Rectal smooth muscle tissue (tissue), 1 donor: ENCODE data around the gene FSTL5.

Experiments
- H3K27ac ChIP-seq: one replicate; pipeline ENCODE4 v1.7.0; 2013; ENCODE audit warnings: low read depth, low read length, inconsistent platforms
- H3K27me3 ChIP-seq: one replicate; pipeline ENCODE4 v1.7.0; 2013; ENCODE audit warnings: low read length; ENCODE audit not compliant: control insufficient read depth, insufficient read depth
- H3K36me3 ChIP-seq: one replicate; pipeline ENCODE4 v1.7.0; 2013; ENCODE audit warnings: low read length; ENCODE audit not compliant: control insufficient read depth, insufficient read depth
- H3K4me1 ChIP-seq: one replicate; pipeline ENCODE4 v1.7.0; 2013; ENCODE audit warnings: low read length; ENCODE audit not compliant: control insufficient read depth, insufficient read depth
- H3K4me3 ChIP-seq: one replicate; pipeline ENCODE4 v1.7.0; 2013; ENCODE audit warnings: low read length
- H3K9ac ChIP-seq: one replicate; pipeline ENCODE4 v1.7.0; 2013; ENCODE audit warnings: low read length

Gene FSTL5

GRCh38 chr4:161988946-161989345, 174.9 kb downstream of the FSTL5 start:
- no peak overlapping the region for H3K4me3 ChIP-seq
- H3K36me3 ChIP-seq = no peaks in the 10 kb centered on the region
- H3K4me1 ChIP-seq = no peaks in the 10 kb centered on the region
- H3K27ac ChIP-seq = no peak overlapping the region
- H3K9ac ChIP-seq = no peak overlapping the region
- H3K27me3 ChIP-seq = no peaks in the 10 kb centered on the region

GRCh38 chr4:161987611-161988010, 176.2 kb downstream of the FSTL5 start:
- Histone ChIP-seq H3K27me3 (no peaks in the 10 kb centered on the region), H3K4me3 (no peak overlapping the region), H3K9ac (no peak overlapping the region), H3K36me3 (no peaks in the 10 kb centered on the region), H3K4me1 (no peaks in the 10 kb centered on the region), H3K27ac (no peak overlapping the region)

GRCh38 chr4:161952382-161952781, 211.4 kb downstream of the FSTL5 start:
- Histone ChIP-seq H3K27me3 (no peaks in the 10 kb centered on the region), H3K36me3 (no peaks in the 10 kb centered on the region), H3K4me1 (no peaks in the 10 kb centered on the region), H3K4me3 (no peak overlapping the region), H3K27ac (no peak overlapping the region), H3K9ac (no peak overlapping the region)

- Histone ChIP-seq H3K4me3 (no peak overlapping the region), H3K27ac (no peak overlapping the region), H3K9ac (no peak overlapping the region), H3K36me3 (no peaks in the 10 kb centered on the region), H3K4me1 (no peaks in the 10 kb centered on the region), H3K27me3 (no peaks in the 10 kb centered on the region)
These were observed 213.7 kb downstream of the FSTL5 start for GRCh38 chr4:161949946-161950725.

- Histone ChIP-seq H3K36me3 (no peaks in the 10 kb centered on the region), H3K27me3 (no peaks in the 10 kb centered on the region), H3K27ac (no peak overlapping the region), H3K4me1 (no peaks in the 10 kb centered on the region), H3K9ac (no peak overlapping the region), H3K4me3 (no peak overlapping the region)
These were observed 215.6 kb downstream of the FSTL5 start for GRCh38 chr4:161948026-161948770.

GRCh38 chr4:161937596-161937995, 226.2 kb downstream of the FSTL5 start:
- Histone ChIP-seq H3K4me1 (no peaks in the 10 kb centered on the region), H3K9ac (no peak overlapping the region), H3K4me3 (no peak overlapping the region), H3K27ac (no peak overlapping the region), H3K36me3 (no peaks in the 10 kb centered on the region), H3K27me3 (no peaks in the 10 kb centered on the region)

- Histone ChIP-seq H3K4me3 (no peak overlapping the region), H3K9ac (no peak overlapping the region), H3K27ac (no peak overlapping the region), H3K4me1 (no peaks in the 10 kb centered on the region), H3K27me3 (no peaks in the 10 kb centered on the region), H3K36me3 (no peaks in the 10 kb centered on the region)
These were observed 226.9 kb downstream of the FSTL5 start for GRCh38 chr4:161936625-161937550.

GRCh38 chr4:161931089-161931488, 232.7 kb downstream of the FSTL5 start:
- Histone ChIP-seq H3K36me3 (no peaks in the 10 kb centered on the region), H3K27ac (no peak overlapping the region), H3K4me3 (no peak overlapping the region), H3K9ac (no peak overlapping the region), H3K27me3 (no peaks in the 10 kb centered on the region), H3K4me1 (no peaks in the 10 kb centered on the region)

GRCh38 chr4:161929956-161930355, 233.8 kb downstream of the FSTL5 start:
- Histone ChIP-seq H3K36me3 (no peaks in the 10 kb centered on the region), H3K27me3 (no peaks in the 10 kb centered on the region), H3K4me3 (no peak overlapping the region), H3K4me1 (no peaks in the 10 kb centered on the region), H3K27ac (no peak overlapping the region), H3K9ac (no peak overlapping the region)

GRCh38 chr4:161926033-161926828, 237.6 kb downstream of the FSTL5 start:
- Histone ChIP-seq H3K4me3 (no peak overlapping the region), H3K9ac (no peak overlapping the region), H3K27me3 (no peaks in the 10 kb centered on the region), H3K36me3 (no peaks in the 10 kb centered on the region), H3K4me1 (no peaks in the 10 kb centered on the region), H3K27ac (no peak overlapping the region)

GRCh38 chr4:161920304-161921052, 243.3 kb downstream of the FSTL5 start:
- Histone ChIP-seq H3K4me3 (no peak overlapping the region), H3K27me3 (no peaks in the 10 kb centered on the region), H3K36me3 (no peaks in the 10 kb centered on the region), H3K9ac (no peak overlapping the region), H3K27ac (no peak overlapping the region), H3K4me1 (no peaks in the 10 kb centered on the region)
